ENCODE results near the gene HOXA5.
A peak's percentile ranks its signal among the peaks of the same experiment; 100 is the strongest.

The HOXA5 gene

GRCh38 chr7:27105301-27106031 is 38.0 kb downstream of the HOXA5 start:
- Histone ChIP-seq H3K36me3 (ENCODE audit: control insufficient read depth, insufficient read depth, low read length) (no peaks in the 10 kb centered on the region), H3K27ac (ENCODE audit: low read depth, low read length) (no peak overlapping the region), H3K9me3 (ENCODE audit: control insufficient read depth, insufficient read depth, low read depth, low read length) (no peaks in the 10 kb centered on the region), H3K4me1 (ENCODE audit: control insufficient read depth, insufficient read depth, low read length) (peaks cover 43% of the 10 kb centered on the region), H3K27me3 (ENCODE audit: control insufficient read depth, insufficient read depth, low read length) (peaks cover 100% of the 10 kb centered on the region), H3K9ac (ENCODE audit: low read length) (no peak overlapping the region), H3K4me3 (ENCODE audit: low read depth, low read length) (peak overlapping the region; percentile 17; the same call in 1 of the 2 replicates)

GRCh38 chr7:27104341-27105058 is 39.0 kb downstream of the HOXA5 start:
- Histone ChIP-seq H3K4me1 (ENCODE audit: control insufficient read depth, insufficient read depth, low read length) (peaks cover 43% of the 10 kb centered on the region), H3K9ac (ENCODE audit: low read length) (no peak overlapping the region), H3K27me3 (ENCODE audit: control insufficient read depth, insufficient read depth, low read length) (peaks cover 100% of the 10 kb centered on the region), H3K4me3 (ENCODE audit: low read depth, low read length) (peak overlapping the region; percentile 34; the same call in 1 of the 2 replicates), H3K36me3 (ENCODE audit: control insufficient read depth, insufficient read depth, low read length) (no peaks in the 10 kb centered on the region), H3K9me3 (ENCODE audit: control insufficient read depth, insufficient read depth, low read depth, low read length) (no peaks in the 10 kb centered on the region), H3K27ac (ENCODE audit: low read depth, low read length) (no peak overlapping the region)

- Histone ChIP-seq H3K27me3 (ENCODE audit: control insufficient read depth, insufficient read depth, low read length) (peaks cover 100% of the 10 kb centered on the region), H3K4me1 (ENCODE audit: control insufficient read depth, insufficient read depth, low read length) (peaks cover 43% of the 10 kb centered on the region), H3K9me3 (ENCODE audit: control insufficient read depth, insufficient read depth, low read depth, low read length) (no peaks in the 10 kb centered on the region), H3K4me3 (ENCODE audit: low read depth, low read length) (peak overlapping the region; percentile 34; the same call in 1 of the 2 replicates), H3K9ac (ENCODE audit: low read length) (peak overlapping the region; percentile 50), H3K27ac (ENCODE audit: low read depth, low read length) (no peak overlapping the region), H3K36me3 (ENCODE audit: control insufficient read depth, insufficient read depth, low read length) (no peaks in the 10 kb centered on the region)
These were observed 39.8 kb downstream of the HOXA5 start for GRCh38 chr7:27103489-27104226.

GRCh38 chr7:27102581-27103442 is 40.7 kb downstream of the HOXA5 start, which contains the start of gene HOXA2:
Gene HOXA2 (minus strand): TSS chr7:27102683. CDS start chr7:27102500, 183 bp downstream.
- Histone ChIP-seq H3K27me3 (ENCODE audit: control insufficient read depth, insufficient read depth, low read length) (peaks cover 100% of the 10 kb centered on the region), H3K4me3 (ENCODE audit: low read depth, low read length) (peak within 1 kb of the TSS; percentile 51)

GRCh38 chr7:27101957-27102580 is 41.4 kb downstream of the HOXA5 start:
- Histone ChIP-seq H3K9ac (ENCODE audit: low read length) (peak overlapping the region; percentile 39), H3K27ac (ENCODE audit: low read depth, low read length) (no peak overlapping the region), H3K4me1 (ENCODE audit: control insufficient read depth, insufficient read depth, low read length) (peaks cover 49% of the 10 kb centered on the region), H3K27me3 (ENCODE audit: control insufficient read depth, insufficient read depth, low read length) (peaks cover 100% of the 10 kb centered on the region), H3K36me3 (ENCODE audit: control insufficient read depth, insufficient read depth, low read length) (no peaks in the 10 kb centered on the region), H3K9me3 (ENCODE audit: control insufficient read depth, insufficient read depth, low read depth, low read length) (no peaks in the 10 kb centered on the region), H3K4me3 (ENCODE audit: low read depth, low read length) (peak overlapping the region; percentile 51; the same call in 1 of the 2 replicates)

More at GRCh38 chr7:27102581-27103442, 40.7 kb downstream of the HOXA5 start, which contains the start of gene HOXA2:
- Histone ChIP-seq H3K9me3 (ENCODE audit: control insufficient read depth, insufficient read depth, low read depth, low read length) (no peaks in the 10 kb centered on the region), H3K36me3 (ENCODE audit: control insufficient read depth, insufficient read depth, low read length) (no peaks in the 10 kb centered on the region), H3K27ac (ENCODE audit: low read depth, low read length) (no peak within 1 kb of the TSS), H3K9ac (ENCODE audit: low read length) (peak within 1 kb of the TSS; percentile 50), H3K4me1 (ENCODE audit: control insufficient read depth, insufficient read depth, low read length) (peaks cover 47% of the 10 kb centered on the region)

- Histone ChIP-seq H3K4me3 (ENCODE audit: low read depth, low read length) (peak overlapping the region; percentile 51), H3K27me3 (ENCODE audit: control insufficient read depth, insufficient read depth, low read length) (peaks cover 100% of the 10 kb centered on the region), H3K9ac (ENCODE audit: low read length) (peak overlapping the region; percentile 39), H3K9me3 (ENCODE audit: control insufficient read depth, insufficient read depth, low read depth, low read length) (no peaks in the 10 kb centered on the region), H3K27ac (ENCODE audit: low read depth, low read length) (no peak overlapping the region), H3K36me3 (ENCODE audit: control insufficient read depth, insufficient read depth, low read length) (no peaks in the 10 kb centered on the region), H3K4me1 (ENCODE audit: control insufficient read depth, insufficient read depth, low read length) (peaks cover 47% of the 10 kb centered on the region)
These were observed 42.1 kb downstream of the HOXA5 start for GRCh38 chr7:27101171-27101956.

GRCh38 chr7:27100694-27101170 is 42.7 kb downstream of the HOXA5 start:
- Histone ChIP-seq H3K9me3 (ENCODE audit: control insufficient read depth, insufficient read depth, low read depth, low read length) (no peaks in the 10 kb centered on the region), H3K4me3 (ENCODE audit: low read depth, low read length) (peak overlapping the region; percentile 51; the same call in 1 of the 2 replicates), H3K4me1 (ENCODE audit: control insufficient read depth, insufficient read depth, low read length) (peaks cover 40% of the 10 kb centered on the region), H3K27ac (ENCODE audit: low read depth, low read length) (no peak overlapping the region), H3K9ac (ENCODE audit: low read length) (peak overlapping the region; percentile 39), H3K27me3 (ENCODE audit: control insufficient read depth, insufficient read depth, low read length) (peaks cover 100% of the 10 kb centered on the region), H3K36me3 (ENCODE audit: control insufficient read depth, insufficient read depth, low read length) (no peaks in the 10 kb centered on the region)

GRCh38 chr7:27099453-27100370 is 43.8 kb downstream of the HOXA5 start:
- no peak overlapping the region for H3K27ac ChIP-seq (ENCODE audit: low read depth, low read length)
- no peaks in the 10 kb centered on the region for H3K9me3 ChIP-seq (ENCODE audit: control insufficient read depth, insufficient read depth, low read depth, low read length)
- peaks cover 100% of the 10 kb centered on the region for H3K27me3 ChIP-seq (ENCODE audit: control insufficient read depth, insufficient read depth, low read length)
- peak overlapping the region; percentile 77 for H3K4me3 ChIP-seq (ENCODE audit: low read depth, low read length)
- peaks cover 42% of the 10 kb centered on the region for H3K4me1 ChIP-seq (ENCODE audit: control insufficient read depth, insufficient read depth, low read length)
- peak overlapping the region; percentile 86 for H3K9ac ChIP-seq (ENCODE audit: low read length)
- no peaks in the 10 kb centered on the region for H3K36me3 ChIP-seq (ENCODE audit: control insufficient read depth, insufficient read depth, low read length)
